Progenitor cell of endocrine pancreas (in vitro differentiated cells): Measurements from ENCODE around the gene KIAA0930. TPM values are rescaled to one million over a fixed set of nuclear protein-coding genes. Genes with fewer than 3 reads are reported as not detected.

ENCODE experiments used
- DNase-seq: peaks from one replicate; pipeline ENCODE4 v3.0.0; 2021; ENCODE audit warnings: low spot score; ENCODE audit not compliant: unreplicated experiment
- H3K27ac Mint-ChIP-seq: 2 replicates; pipeline ENCODE4 v1.8.0; 2021; ENCODE audit warnings: mild to moderate bottlenecking, moderate library complexity, mixed read lengths
- H3K27me3 Mint-ChIP-seq: 2 replicates; pipeline ENCODE4 v1.8.0; 2021; ENCODE audit warnings: mixed read lengths
- H3K36me3 Mint-ChIP-seq: 2 replicates; pipeline ENCODE4 v1.8.0; 2022; ENCODE audit warnings: mixed read lengths; ENCODE audit not compliant: insufficient read depth
- H3K4me1 Mint-ChIP-seq: 2 replicates; pipeline ENCODE4 v1.8.0; 2021; ENCODE audit warnings: low read depth, mixed read lengths
- H3K4me3 Mint-ChIP-seq: 2 replicates; pipeline ENCODE4 v1.8.0; 2021; ENCODE audit warnings: low read depth, mild to moderate bottlenecking, moderate library complexity, mixed read lengths
- H3K9me3 Mint-ChIP-seq: 2 replicates; pipeline ENCODE4 v1.8.0; 2021; ENCODE audit warnings: low read depth, mixed read lengths
- total RNA-seq: library from RNA; stranded (reverse); gene quantifications from 2 replicates; pipeline ENCODE4 v1.2.1, GENCODE V29; 2021
- TF ChIP-seq, protein P1 (sequence below): fragments of 200-600 bp; sonication (generic); IDR thresholded peaks from one replicate; pipeline ENCODE4 v1.5.0; 2021; ENCODE audit warnings: antibody characterized with exemption, mild to moderate bottlenecking; ENCODE audit not compliant: unreplicated experiment

Gene KIAA0930
- total RNA-seq, 1 donor from 2014 or later: 45.3 TPM

DNA sequence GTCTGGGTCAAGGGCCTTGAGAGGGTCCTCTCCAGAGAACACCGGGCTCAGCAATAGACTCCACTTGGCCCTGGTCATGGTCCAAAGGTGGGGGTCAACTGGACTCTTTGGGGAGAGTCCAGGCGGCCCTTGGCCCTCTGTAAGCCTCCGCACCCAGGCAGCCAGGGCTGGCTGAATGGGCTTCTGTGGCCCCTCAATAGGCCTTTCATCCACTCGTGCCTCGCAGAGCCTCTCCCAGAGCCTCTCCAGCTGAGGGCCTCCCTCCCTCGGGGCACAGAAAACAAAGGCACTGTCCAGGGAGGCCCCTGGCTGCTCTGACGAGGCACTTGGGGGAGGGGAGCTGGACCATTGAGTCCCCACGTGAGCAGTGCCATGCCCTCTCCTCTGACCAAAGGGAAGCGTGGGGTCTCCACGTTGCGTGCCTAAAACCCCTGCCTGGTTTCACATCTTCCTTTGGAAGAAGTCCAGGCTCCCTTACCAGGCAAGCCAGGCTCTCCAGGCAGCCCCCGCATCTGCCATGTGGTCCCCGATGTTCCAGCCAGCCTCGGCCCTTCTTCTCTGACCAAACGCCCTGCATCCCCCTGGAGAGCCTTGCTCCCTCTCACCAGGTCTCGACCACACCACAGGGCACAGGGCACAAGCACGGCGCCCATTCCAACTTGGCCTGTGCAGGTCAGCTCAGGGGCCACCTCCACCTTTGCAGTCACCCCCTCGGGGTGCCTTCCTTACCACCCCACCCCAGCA is 15.5 kb downstream of the KIAA0930 start:
- no peaks in the 10 kb centered on the region for H3K27me3 Mint-ChIP-seq
- no peaks in the 10 kb centered on the region for H3K9me3 Mint-ChIP-seq
- no peak overlapping the region for H3K27ac Mint-ChIP-seq
- H3K4me1 Mint-ChIP-seq: peaks cover 11% of the 10 kb centered on the region
- no peak overlapping the region for H3K4me3 Mint-ChIP-seq
- H3K36me3 Mint-ChIP-seq: no peaks in the 10 kb centered on the region
- TF ChIP-seq, protein P1, sequence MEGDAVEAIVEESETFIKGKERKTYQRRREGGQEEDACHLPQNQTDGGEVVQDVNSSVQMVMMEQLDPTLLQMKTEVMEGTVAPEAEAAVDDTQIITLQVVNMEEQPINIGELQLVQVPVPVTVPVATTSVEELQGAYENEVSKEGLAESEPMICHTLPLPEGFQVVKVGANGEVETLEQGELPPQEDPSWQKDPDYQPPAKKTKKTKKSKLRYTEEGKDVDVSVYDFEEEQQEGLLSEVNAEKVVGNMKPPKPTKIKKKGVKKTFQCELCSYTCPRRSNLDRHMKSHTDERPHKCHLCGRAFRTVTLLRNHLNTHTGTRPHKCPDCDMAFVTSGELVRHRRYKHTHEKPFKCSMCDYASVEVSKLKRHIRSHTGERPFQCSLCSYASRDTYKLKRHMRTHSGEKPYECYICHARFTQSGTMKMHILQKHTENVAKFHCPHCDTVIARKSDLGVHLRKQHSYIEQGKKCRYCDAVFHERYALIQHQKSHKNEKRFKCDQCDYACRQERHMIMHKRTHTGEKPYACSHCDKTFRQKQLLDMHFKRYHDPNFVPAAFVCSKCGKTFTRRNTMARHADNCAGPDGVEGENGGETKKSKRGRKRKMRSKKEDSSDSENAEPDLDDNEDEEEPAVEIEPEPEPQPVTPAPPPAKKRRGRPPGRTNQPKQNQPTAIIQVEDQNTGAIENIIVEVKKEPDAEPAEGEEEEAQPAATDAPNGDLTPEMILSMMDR: no peak
- no peak for DNase-seq

DNA sequence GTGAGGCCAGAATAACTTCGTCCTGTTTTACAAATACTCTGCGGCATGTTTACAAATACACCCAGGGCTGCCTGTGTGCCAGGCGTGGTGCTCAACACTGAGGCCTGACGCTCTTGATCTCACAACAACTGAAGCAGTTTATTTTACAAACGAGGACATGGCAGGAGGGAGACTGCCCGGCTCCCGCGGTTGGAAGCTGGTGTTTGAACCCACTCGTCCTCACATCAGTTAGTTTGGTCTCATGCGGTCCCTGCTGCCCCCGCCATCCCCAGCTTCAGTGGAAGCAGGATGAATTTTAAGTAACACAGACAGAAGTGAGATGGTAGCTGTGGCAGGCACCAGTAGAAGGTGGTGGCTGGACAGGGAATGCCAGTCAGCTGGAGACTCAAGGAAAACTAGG is 16.4 kb downstream of the KIAA0930 start:
- H3K27ac Mint-ChIP-seq: no peak overlapping the region
- H3K36me3 Mint-ChIP-seq: no peaks in the 10 kb centered on the region
- H3K27me3 Mint-ChIP-seq: no peaks in the 10 kb centered on the region
- H3K4me3 Mint-ChIP-seq: no peak overlapping the region
- H3K9me3 Mint-ChIP-seq: no peaks in the 10 kb centered on the region
- TF ChIP-seq, protein P1: no peak
- no peak for DNase-seq
- H3K4me1 Mint-ChIP-seq: peaks cover 11% of the 10 kb centered on the region

DNA sequence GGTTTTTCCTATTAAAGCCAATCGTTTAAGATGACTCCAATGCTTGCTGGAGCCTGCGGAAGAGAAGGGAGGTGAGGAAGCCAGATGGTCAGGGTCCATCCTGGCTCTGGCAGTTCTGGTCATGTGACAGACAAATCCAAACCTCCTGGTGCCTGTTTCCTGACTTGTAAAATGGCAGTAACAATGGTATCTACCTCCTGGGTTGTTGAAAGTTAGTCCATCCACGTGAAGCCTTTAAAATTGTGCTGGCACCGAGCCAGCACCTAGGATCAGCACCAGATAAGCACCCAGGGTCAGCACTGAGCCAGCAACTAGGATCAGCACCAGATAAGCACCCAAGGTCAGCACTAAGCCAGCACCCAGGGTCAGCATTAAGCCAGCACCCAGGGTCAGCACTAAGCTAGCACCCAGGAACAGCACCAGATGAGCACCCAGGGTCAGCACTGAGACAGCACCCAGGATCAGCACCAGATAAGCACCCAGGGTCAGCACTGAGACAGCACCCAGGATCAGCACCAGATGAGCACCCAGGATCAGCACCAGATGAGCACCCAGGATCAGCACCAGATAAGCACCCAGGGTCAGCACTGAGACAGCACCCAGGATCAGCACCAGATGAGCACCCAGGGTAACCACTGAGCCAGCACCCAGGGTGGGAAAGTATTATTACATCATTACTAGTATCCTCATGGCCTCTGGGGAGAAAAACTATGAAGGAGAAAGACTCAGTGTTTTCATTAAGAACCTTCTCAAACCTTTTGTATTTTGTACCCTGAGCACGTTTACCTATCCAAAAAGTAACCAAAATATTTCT is 17.2 kb downstream of the KIAA0930 start:
- Mint-ChIP-seq H3K36me3 (no peaks in the 10 kb centered on the region), H3K9me3 (no peaks in the 10 kb centered on the region), H3K4me1 (peaks cover 11% of the 10 kb centered on the region), H3K27ac (no peak overlapping the region), H3K4me3 (no peak overlapping the region), H3K27me3 (no peaks in the 10 kb centered on the region)
- DNase-seq: no peak
- TF ChIP-seq, protein P1: no peak

DNA sequence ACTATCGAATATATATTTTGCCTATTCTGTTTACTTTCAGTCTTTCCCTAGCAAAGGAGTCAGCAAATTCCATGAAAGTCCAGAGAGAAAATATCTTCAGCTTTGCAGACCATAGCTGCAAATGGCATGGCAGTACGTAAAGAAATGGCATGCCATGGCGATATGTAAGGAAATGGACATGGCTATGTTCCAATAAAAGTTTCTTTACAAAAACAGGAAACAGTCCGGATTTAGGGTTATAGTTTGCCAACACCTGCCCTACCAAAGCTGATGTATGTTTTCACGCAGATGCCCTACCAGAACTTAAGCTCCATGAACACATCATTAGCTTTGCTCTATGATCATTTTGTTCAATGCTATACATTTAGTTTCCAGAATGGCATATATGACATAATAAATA is 19.5 kb downstream of the KIAA0930 start:
- no peak overlapping the region for H3K27ac Mint-ChIP-seq
- no peaks in the 10 kb centered on the region for H3K9me3 Mint-ChIP-seq
- no peak for DNase-seq
- peaks cover 10% of the 10 kb centered on the region for H3K4me1 Mint-ChIP-seq
- H3K4me3 Mint-ChIP-seq: no peak overlapping the region
- TF ChIP-seq, protein P1: no peak
- H3K36me3 Mint-ChIP-seq: no peaks in the 10 kb centered on the region
- no peaks in the 10 kb centered on the region for H3K27me3 Mint-ChIP-seq

DNA sequence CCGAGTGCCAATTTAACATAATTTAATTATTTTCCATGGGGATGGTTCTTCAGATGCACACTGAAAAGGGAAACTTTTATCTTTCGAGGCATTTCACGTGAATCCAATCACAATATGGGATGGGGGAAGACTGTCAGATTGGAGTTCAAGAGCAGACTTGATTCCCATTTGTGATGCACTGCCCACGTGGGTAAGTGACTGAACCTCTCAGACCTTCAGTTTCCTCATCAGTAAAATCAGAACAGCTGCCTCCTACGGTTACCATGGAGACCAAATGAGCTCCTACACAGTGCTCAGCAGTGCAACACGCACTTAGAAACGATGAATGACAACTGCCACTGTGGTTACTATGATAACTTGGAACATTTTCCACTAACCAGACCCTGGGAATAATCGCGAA is 21.7 kb downstream of the KIAA0930 start:
- no peaks in the 10 kb centered on the region for H3K27me3 Mint-ChIP-seq
- peaks cover 3% of the 10 kb centered on the region for H3K4me1 Mint-ChIP-seq
- H3K36me3 Mint-ChIP-seq: no peaks in the 10 kb centered on the region
- H3K27ac Mint-ChIP-seq: no peak overlapping the region
- no peak for DNase-seq
- H3K9me3 Mint-ChIP-seq: no peaks in the 10 kb centered on the region
- no peak overlapping the region for H3K4me3 Mint-ChIP-seq
- TF ChIP-seq, protein P1: no peak
